ENCODE data around the gene PRKAR2B.
A peak's percentile ranks its signal among the peaks of the same experiment; 100 is the strongest.

Gene PRKAR2B

DNA sequence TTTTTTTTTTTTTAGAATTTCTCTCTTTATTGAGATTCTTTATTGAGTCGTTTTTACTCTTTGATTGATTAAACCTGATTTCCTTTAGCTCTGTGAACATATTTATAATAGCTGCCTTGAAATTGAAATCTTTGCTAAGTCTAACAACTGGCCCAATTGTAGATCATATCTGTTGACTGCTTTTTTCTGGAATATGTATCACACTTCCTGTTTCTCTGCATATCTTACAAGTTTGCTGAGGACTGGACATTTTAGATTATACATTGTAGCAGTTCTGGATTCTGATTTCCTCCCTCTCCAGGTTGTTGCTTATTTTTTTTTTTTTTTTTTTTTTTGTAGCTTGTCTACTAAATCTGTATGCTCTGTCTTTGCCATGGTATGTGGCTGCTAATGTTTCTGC, 56.3 kb downstream of the PRKAR2B start:
- peaks cover 12% of the 10 kb centered on the region for H3K79me2 ChIP-seq (ENCODE audit: low read length)
- no peak overlapping the region for H3K4me2 ChIP-seq (ENCODE audit: low read length)
- H3K9me3 ChIP-seq (ENCODE audit: insufficient read depth, low read length), result no peaks in the 10 kb centered on the region
- H3K36me3 ChIP-seq (replicated peaks; ENCODE audit: low read depth, low read length), result no peaks in the 10 kb centered on the region
- TF ChIP-seq, protein P1, sequence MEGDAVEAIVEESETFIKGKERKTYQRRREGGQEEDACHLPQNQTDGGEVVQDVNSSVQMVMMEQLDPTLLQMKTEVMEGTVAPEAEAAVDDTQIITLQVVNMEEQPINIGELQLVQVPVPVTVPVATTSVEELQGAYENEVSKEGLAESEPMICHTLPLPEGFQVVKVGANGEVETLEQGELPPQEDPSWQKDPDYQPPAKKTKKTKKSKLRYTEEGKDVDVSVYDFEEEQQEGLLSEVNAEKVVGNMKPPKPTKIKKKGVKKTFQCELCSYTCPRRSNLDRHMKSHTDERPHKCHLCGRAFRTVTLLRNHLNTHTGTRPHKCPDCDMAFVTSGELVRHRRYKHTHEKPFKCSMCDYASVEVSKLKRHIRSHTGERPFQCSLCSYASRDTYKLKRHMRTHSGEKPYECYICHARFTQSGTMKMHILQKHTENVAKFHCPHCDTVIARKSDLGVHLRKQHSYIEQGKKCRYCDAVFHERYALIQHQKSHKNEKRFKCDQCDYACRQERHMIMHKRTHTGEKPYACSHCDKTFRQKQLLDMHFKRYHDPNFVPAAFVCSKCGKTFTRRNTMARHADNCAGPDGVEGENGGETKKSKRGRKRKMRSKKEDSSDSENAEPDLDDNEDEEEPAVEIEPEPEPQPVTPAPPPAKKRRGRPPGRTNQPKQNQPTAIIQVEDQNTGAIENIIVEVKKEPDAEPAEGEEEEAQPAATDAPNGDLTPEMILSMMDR (IDR thresholded peaks at IDR 0.05; ENCODE audit: low read depth, low read length), result no peak
- TF ChIP-seq EZH2phosphoT487 (IDR thresholded peaks at IDR 0.05; ENCODE audit: low read depth), result no peak
- no peak overlapping the region for H3K27ac ChIP-seq (ENCODE audit: low read length)
- H4K20me1 ChIP-seq (ENCODE audit: insufficient read depth, low read length), result no peaks in the 10 kb centered on the region
- no peak overlapping the region for H3K9ac ChIP-seq (ENCODE audit: low read length)
- H3K27me3 ChIP-seq (ENCODE audit: low read depth, low read length), result no peaks in the 10 kb centered on the region
- H3K4me1 ChIP-seq (ENCODE audit: low read length), result peaks cover 19% of the 10 kb centered on the region
- no peak overlapping the region for H3K4me3 ChIP-seq (ENCODE audit: low read length)
- no peak overlapping the region for H2AFZ ChIP-seq (ENCODE audit: low read depth, low read length)

DNA sequence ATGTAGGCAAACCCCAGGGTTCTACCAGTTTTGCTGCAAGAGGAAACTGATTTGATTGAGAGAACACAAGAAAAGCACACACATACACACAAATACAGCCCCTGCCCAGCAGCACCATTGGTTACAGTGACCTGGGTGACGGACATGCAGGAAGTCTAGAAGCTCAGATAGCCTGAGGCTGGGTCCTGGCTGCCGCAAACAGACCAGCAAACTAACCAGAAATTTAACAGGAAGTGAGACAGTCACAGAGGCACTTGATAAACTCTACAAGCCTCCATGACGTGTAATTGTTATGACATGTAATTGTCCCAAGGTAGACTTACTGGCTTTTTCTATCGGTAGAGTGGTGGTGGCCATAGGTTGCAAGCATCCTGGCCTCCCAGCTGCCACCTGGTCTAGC, 58.9 kb downstream of the PRKAR2B start:
- no peak for TF ChIP-seq EZH2phosphoT487 (IDR thresholded peaks at IDR 0.05; ENCODE audit: low read depth)
- TF ChIP-seq, protein P1 (IDR thresholded peaks at IDR 0.05; ENCODE audit: low read depth, low read length), result no peak
- Histone ChIP-seq H3K9ac (ENCODE audit: low read length) (peak overlapping the region; percentile 25; the same call in 1 of the 2 replicates), H3K4me3 (ENCODE audit: low read length) (peak overlapping the region; percentile 62), H3K9me3 (ENCODE audit: insufficient read depth, low read length) (no peaks in the 10 kb centered on the region), H3K4me2 (ENCODE audit: low read length) (peak overlapping the region; percentile 89), H3K79me2 (ENCODE audit: low read length) (peaks cover 12% of the 10 kb centered on the region), H4K20me1 (ENCODE audit: insufficient read depth, low read length) (no peaks in the 10 kb centered on the region), H3K36me3 (replicated peaks; ENCODE audit: low read depth, low read length) (no peaks in the 10 kb centered on the region), H3K27ac (ENCODE audit: low read length) (peak overlapping the region; percentile 23; the same call in 1 of the 2 replicates), H3K27me3 (ENCODE audit: low read depth, low read length) (no peaks in the 10 kb centered on the region), H2AFZ (ENCODE audit: low read depth, low read length) (peak overlapping the region; percentile 68), H3K4me1 (ENCODE audit: low read length) (peaks cover 19% of the 10 kb centered on the region)

DNA sequence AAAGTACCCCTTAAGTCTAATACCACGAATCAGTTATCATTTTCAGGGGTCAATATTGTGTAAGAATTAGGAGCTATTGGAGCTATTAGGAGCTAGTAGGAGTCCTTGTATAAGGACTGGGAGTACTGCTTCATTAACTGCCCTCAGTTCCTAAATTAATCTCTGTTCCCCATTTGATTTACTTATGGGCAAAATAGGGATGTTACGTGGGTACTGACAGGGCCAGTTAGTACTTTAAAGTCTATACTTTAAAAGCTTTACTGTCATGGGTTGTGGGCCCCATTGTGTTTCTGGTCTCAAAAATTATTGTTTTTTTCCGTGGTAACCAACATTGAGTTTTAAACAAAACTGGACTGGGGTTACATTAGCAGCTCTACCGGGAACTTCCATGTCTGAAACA, 60.3 kb downstream of the PRKAR2B start:
- Histone ChIP-seq H4K20me1 (ENCODE audit: insufficient read depth, low read length) (no peaks in the 10 kb centered on the region), H3K4me1 (ENCODE audit: low read length) (peaks cover 19% of the 10 kb centered on the region), H2AFZ (ENCODE audit: low read depth, low read length) (no peak overlapping the region), H3K27ac (ENCODE audit: low read length) (no peak overlapping the region), H3K4me3 (ENCODE audit: low read length) (no peak overlapping the region), H3K79me2 (ENCODE audit: low read length) (peaks cover 12% of the 10 kb centered on the region), H3K9me3 (ENCODE audit: insufficient read depth, low read length) (no peaks in the 10 kb centered on the region), H3K9ac (ENCODE audit: low read length) (no peak overlapping the region), H3K4me2 (ENCODE audit: low read length) (0 out of 2 replicates have a peak overlapping the region, but pooled peaks have one; percentile 0), H3K36me3 (replicated peaks; ENCODE audit: low read depth, low read length) (no peaks in the 10 kb centered on the region), H3K27me3 (ENCODE audit: low read depth, low read length) (no peaks in the 10 kb centered on the region)
- TF ChIP-seq, protein P1 (IDR thresholded peaks at IDR 0.05; ENCODE audit: low read depth, low read length), result no peak
- no peak for TF ChIP-seq EZH2phosphoT487 (IDR thresholded peaks at IDR 0.05; ENCODE audit: low read depth)

DNA sequence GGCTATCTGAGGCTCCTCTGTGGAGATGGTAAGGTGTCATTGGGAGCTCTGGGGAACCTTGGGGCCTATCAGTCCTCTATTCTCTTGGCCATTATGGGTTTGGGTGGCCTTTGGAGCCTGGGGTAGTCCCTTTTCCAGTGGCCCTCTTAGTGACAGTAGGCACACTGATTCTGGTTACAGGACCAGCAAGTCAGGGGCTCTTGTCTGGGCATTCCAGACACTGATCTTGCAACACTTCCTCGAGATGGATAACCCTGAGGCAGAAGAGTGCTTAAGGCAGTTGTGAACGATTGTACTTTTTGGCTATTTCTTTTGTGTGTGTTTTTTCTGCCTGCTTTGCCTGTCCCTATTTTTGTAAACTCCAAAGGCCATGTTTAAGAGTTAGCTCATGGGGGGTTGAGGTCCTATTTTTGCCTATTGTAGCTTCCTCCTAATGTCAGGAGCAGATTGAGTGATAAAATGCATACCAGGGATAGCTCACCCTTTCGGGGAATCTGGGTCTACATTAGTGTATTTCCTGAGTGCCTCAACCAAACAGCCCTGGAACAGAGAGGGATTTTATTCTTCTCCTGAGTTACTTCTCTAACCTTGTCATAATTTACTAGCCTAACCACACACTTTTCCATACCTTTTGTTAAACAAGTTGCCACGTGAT, 61.2 kb downstream of the PRKAR2B start:
- Histone ChIP-seq H3K4me2 (ENCODE audit: low read length) (no peak overlapping the region), H3K36me3 (replicated peaks; ENCODE audit: low read depth, low read length) (no peaks in the 10 kb centered on the region), H3K27ac (ENCODE audit: low read length) (no peak overlapping the region), H3K79me2 (ENCODE audit: low read length) (peaks cover 12% of the 10 kb centered on the region), H3K9me3 (ENCODE audit: insufficient read depth, low read length) (no peaks in the 10 kb centered on the region), H4K20me1 (ENCODE audit: insufficient read depth, low read length) (no peaks in the 10 kb centered on the region), H3K9ac (ENCODE audit: low read length) (no peak overlapping the region), H3K4me3 (ENCODE audit: low read length) (no peak overlapping the region), H2AFZ (ENCODE audit: low read depth, low read length) (no peak overlapping the region), H3K4me1 (ENCODE audit: low read length) (peaks cover 19% of the 10 kb centered on the region), H3K27me3 (ENCODE audit: low read depth, low read length) (no peaks in the 10 kb centered on the region)
- TF ChIP-seq, protein P1 (IDR thresholded peaks at IDR 0.05; ENCODE audit: low read depth, low read length), result no peak
- no peak for TF ChIP-seq EZH2phosphoT487 (IDR thresholded peaks at IDR 0.05; ENCODE audit: low read depth)

Measured in OCI-LY3 (cell line).